ENCODE measurements around the gene SIL1.

Gene SIL1

GRCh38 chr5:138972836-138973235 is 225.3 kb downstream of the SIL1 start:
- no peak for DNase-seq

GRCh38 chr5:138972230-138972629 is 225.9 kb downstream of the SIL1 start:
- DNase-seq = no peak

- no peak for DNase-seq
These were observed 228.7 kb downstream of the SIL1 start for GRCh38 chr5:138969323-138970002.

- DNase-seq = no peak
These were observed 229.6 kb downstream of the SIL1 start for GRCh38 chr5:138968601-138969000.

- DNase-seq = no peak
These were observed 230.2 kb downstream of the SIL1 start for GRCh38 chr5:138967791-138968448.

- no peak for DNase-seq
These were observed 231.8 kb downstream of the SIL1 start for GRCh38 chr5:138966236-138966985.

- no peak for DNase-seq
These were observed 232.5 kb downstream of the SIL1 start for GRCh38 chr5:138965626-138966025.

GRCh38 chr5:138964647-138965201 is 233.4 kb downstream of the SIL1 start:
- no peak for DNase-seq

GRCh38 chr5:138963763-138964371 is 234.3 kb downstream of the SIL1 start:
- DNase-seq = no peak

- DNase-seq = no peak
These were observed 235.4 kb downstream of the SIL1 start for GRCh38 chr5:138962614-138963370.

GRCh38 chr5:138961729-138962128 is 236.4 kb downstream of the SIL1 start:
- DNase-seq = no peak

- DNase-seq = no peak
These were observed 236.9 kb downstream of the SIL1 start for GRCh38 chr5:138961221-138961620.

GRCh38 chr5:138960145-138960692 is 237.9 kb downstream of the SIL1 start:
- DNase-seq = no peak

GRCh38 chr5:138956801-138957200 is 241.4 kb downstream of the SIL1 start:
- no peak for DNase-seq

- no peak for DNase-seq
These were observed 242.4 kb downstream of the SIL1 start for GRCh38 chr5:138955671-138956295.

- DNase-seq = peak; percentile 9
These were observed 243.0 kb downstream of the SIL1 start for GRCh38 chr5:138955013-138955660.

GRCh38 chr5:138954257-138955012 is 243.7 kb downstream of the SIL1 start:
- no peak for DNase-seq

GRCh38 chr5:138953387-138954256 is 244.5 kb downstream of the SIL1 start:
- DNase-seq = peak; percentile 57

- no peak for DNase-seq
These were observed 245.2 kb downstream of the SIL1 start for GRCh38 chr5:138952962-138953361.

All from NCI-H526 treated with DMSO at 0.1 percent for 48 hours (cell line).